Activated CD4-positive, alpha-beta T cell treated with anti-CD3 and anti-CD28 coated beads, Interleukin-10, Interleukin-2, amounts not matched to agents 100 ng/mL and 50 ng/mL, durations not matched to agents 16 hours and 8 hours (primary cell): ENCODE data around the gene KCNJ16.

ENCODE experiments used
- DNase-seq: peaks from one replicate; pipeline ENCODE4 v3.0.0-alpha.2; 2020

KCNJ16 gene

DNA sequence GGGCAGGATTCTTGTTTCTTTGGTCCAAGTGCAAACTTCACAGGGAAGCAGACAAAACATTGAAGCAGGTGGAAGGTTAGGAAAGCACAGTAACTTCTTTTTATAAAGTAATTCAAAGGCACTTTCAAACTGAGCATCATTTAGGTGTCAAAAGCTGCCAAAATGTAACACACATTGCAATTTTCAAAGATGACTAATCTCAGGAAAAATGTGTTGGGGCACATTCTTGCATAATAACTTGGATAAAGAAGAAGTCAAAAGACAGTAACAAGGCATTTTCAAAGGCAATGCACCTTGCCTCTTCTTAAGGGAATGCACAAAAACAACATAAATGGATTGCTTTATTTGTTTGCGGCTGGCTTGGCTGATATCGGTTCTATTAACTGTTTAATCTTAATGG, 97.9 kb downstream of the KCNJ16 start:
- DNase-seq, result no peak

DNA sequence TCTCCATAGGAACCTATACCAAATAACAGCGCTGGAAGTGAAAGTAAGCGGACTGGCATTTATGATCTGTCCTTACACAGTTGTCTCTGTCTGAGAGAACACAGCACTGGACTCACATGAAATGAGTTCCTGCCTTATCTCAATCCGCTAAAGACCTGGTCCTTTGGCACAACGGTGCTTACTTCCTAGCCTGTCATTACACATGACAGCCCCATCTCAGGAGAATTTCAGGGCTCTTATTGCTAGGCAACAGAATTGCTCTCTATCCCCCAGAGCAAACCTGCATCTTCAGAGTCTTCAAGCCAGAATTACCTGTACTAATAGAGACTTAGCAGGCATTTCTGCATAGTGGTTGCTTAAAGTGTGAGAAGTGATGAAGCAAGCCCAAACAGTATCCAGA, 98.7 kb downstream of the KCNJ16 start:
- no peak for DNase-seq

- no peak for DNase-seq
Observed at GRCh38 chr17:70181376-70181775, 106.4 kb downstream of the KCNJ16 start.

- DNase-seq, result no peak
Observed at GRCh38 chr17:70181866-70182265, 106.8 kb downstream of the KCNJ16 start.

GRCh38 chr17:70183508-70183907, 108.5 kb downstream of the KCNJ16 start:
- no peak for DNase-seq

DNA sequence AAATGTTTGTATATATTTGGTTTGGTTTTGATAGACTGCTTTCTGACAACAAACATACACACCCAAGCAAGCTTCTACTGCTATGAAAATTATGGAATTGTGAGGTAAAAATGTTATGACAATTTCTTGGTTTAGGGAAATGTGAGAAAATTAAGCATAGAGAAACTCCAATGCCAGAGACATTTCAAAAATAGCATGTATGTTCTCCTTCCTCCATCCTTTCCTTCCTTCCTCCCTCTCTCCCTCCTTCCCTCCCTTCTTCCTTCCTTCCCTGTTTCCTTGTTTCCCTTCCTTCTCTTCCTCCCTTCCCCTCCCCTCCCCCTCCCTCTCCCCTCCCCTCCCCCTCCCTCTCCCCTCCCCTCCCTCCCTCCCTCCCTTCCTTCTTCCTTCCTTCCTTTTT, 109.2 kb downstream of the KCNJ16 start:
- no peak for DNase-seq

DNA sequence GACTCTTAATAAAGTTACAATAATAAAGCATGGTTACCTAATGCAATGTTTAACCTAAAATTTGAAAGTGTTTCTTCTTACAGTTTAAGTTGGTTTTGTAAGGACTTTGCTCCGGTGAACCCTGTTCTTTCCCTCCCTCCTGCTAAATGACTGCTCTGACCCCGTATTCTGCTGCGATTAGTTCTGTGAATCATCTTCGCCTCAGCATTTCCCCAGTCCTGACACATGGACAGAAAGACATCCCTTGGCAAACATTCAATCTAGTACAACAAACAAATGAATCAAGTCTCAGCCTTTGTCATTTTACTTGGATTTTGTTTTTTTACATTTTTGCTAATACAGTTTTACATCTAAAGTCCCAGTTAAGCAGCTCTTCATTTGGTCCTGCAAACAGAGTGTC, 109.7 kb downstream of the KCNJ16 start:
- no peak for DNase-seq
